PC-9 (cell line): ENCODE data around the gene CSNK1E. TPM values are rescaled to one million over a fixed set of nuclear protein-coding genes. Genes with fewer than 3 reads are reported as not detected.

Source experiments
- BruUV-seq: library from RNA; stranded (reverse); fragments of 400-500 nt; replicated peaks from 2 replicates; lab custom pipeline; 2021; lab: Mats Ljungman, UMichigan
- CTCF ChIA-PET: fragments of 300-600 bp; sonication (Branson Sonifier 250); formaldehyde crosslinking; loops from one replicate; lab custom pipeline; 2022; ENCODE audit warnings: antibody characterized with exemption; lab: Charles Lee
- POLR2A ChIA-PET: fragments of 300-600 bp; sonication (Branson Sonifier 250); formaldehyde crosslinking; loops from one replicate; lab custom pipeline; 2022; ENCODE audit warnings: antibody characterized with exemption; ENCODE audit not compliant: unreplicated experiment; lab: Charles Lee
- DNase-seq, 2 experiments: peaks; one replicate each; pipeline versions ENCODE4 v3.0.0 to v3.0.0-alpha.2; 2015 to 2022; ENCODE audit warnings: mixed read lengths in 1 of 2
- H2AFZ ChIP-seq: fragments of 200-600 bp; sonication (generic); 2 replicates; pipeline ENCODE4 v1.8.1; 2017; ENCODE audit warnings: antibody characterized with exemption
- H3F3A ChIP-seq: fragments of 200-600 bp; sonication (generic); 2 replicates; pipeline ENCODE4 v1.8.1; 2017; ENCODE audit warnings: antibody characterized with exemption, mild to moderate bottlenecking, low read depth; ENCODE audit not compliant: insufficient read depth
- H3K27ac ChIP-seq: fragments of 200-600 bp; sonication (generic); 2 replicates; pipeline ENCODE4 v1.6.1; 2016; ENCODE audit warnings: mixed run types
- H3K27me3 ChIP-seq: fragments of 200-600 bp; sonication (generic); 2 replicates; pipeline ENCODE4 v1.6.1; 2016; ENCODE audit warnings: low read depth, mixed run types; ENCODE audit not compliant: insufficient read depth
- H3K36me3 ChIP-seq: fragments of 200-600 bp; sonication (generic); 2 replicates; pipeline ENCODE4 v1.6.1; 2016; ENCODE audit warnings: low read depth, mixed run types
- H3K4me1 ChIP-seq: fragments of 200-600 bp; sonication (generic); replicated peaks from 2 replicates; pipeline ENCODE4 v1.6.1; 2016; ENCODE audit warnings: mixed run types; ENCODE audit not compliant: insufficient read depth
- H3K4me2 ChIP-seq: fragments of 200-600 bp; sonication (generic); 2 replicates; pipeline ENCODE4 v1.6.1; 2017; ENCODE audit warnings: mixed run types
- H3K4me3 ChIP-seq: fragments of 200-600 bp; sonication (generic); 2 replicates; pipeline ENCODE4 v1.6.1; 2016; ENCODE audit warnings: mixed run types
- H3K79me2 ChIP-seq: fragments of 200-600 bp; sonication (generic); 2 replicates; pipeline ENCODE4 v1.6.1; 2017; ENCODE audit warnings: low read depth, mixed run types
- H3K9me2 ChIP-seq: fragments of 200-600 bp; sonication (generic); 2 replicates; pipeline ENCODE4 v1.8.1; 2017; ENCODE audit warnings: mild to moderate bottlenecking; ENCODE audit not compliant: insufficient read depth
- H3K9me3 ChIP-seq: fragments of 200-600 bp; sonication (generic); 2 replicates; pipeline ENCODE4 v1.8.1; 2016; ENCODE audit warnings: low read depth; ENCODE audit not compliant: insufficient read depth
- H4K20me1 ChIP-seq: fragments of 200-600 bp; sonication (generic); 2 replicates; pipeline ENCODE4 v1.8.1; 2017; ENCODE audit not compliant: insufficient read depth
- EZH2 ChIP-seq: fragments of 200-600 bp; sonication (generic); IDR thresholded peaks from 2 replicates; pipeline ENCODE4 v1.8.0; 2017; ENCODE audit warnings: antibody characterized with exemption, low read depth
- intact Hi-C: fragments of 100-400 bp; cut with micrococcal nuclease; formaldehyde crosslinking; loops from one replicate; pipeline ENCODE4 v1.10.0; 2022; ENCODE audit not compliant: unreplicated experiment
- total RNA-seq: library from RNA; stranded (reverse); gene quantifications from 2 replicates; pipeline ENCODE4 v1.2.3, GENCODE V29; 2021
- TF ChIP-seq, protein P1 (sequence below): fragments of 200-600 bp; sonication (generic); conservative IDR thresholded peaks from 2 replicates; pipeline ENCODE4 v1.6.1; 2017; ENCODE audit warnings: mixed run types, antibody characterized with exemption, mild to moderate bottlenecking, moderate library complexity

CSNK1E gene
- total RNA-seq, 1 experiment from 2014 or later = 348 TPM

DNA sequence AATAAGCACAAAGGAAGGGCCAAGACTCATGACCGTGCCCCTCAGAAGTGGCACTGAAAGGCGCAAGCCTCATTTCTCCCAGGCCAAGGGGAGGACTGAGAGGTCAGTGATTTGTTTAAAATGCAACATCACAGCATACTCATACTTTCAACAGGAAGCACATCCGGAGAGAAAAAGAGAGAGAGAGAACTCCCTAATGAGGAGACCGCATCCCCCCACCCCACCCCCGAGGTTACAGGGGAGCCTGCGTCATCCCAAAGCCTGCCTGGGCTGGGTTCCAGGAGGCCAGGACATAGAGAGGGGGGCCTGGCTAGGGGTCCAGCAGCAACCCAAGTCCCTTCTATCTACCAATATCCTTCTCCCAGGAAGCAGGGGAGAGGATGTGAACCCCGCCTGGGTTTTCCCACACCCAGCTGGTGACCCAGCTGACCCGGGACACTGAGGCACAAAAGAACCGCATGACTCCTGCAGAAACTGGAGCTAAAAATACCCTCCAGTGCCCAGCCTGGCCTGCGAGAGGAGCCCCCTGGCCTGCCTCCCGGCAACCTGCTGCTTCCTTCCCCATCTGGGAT is 3.8 kb downstream of the CSNK1E start:
- Histone ChIP-seq H4K20me1 (peaks cover 69% of the 10 kb centered on the region), H3K79me2 (peaks cover 85% of the 10 kb centered on the region), H3K4me3 (no peak overlapping the region), H3K9me2 (no peaks in the 10 kb centered on the region), H3F3A (peaks cover 56% of the 10 kb centered on the region), H3K4me2 (peak overlapping the region; percentile 90), H3K27ac (peak overlapping the region; percentile 90; the same call in 1 of the 2 replicates), H3K9me3 (no peaks in the 10 kb centered on the region), H3K4me1 (peaks cover 40% of the 10 kb centered on the region), H3K36me3 (peaks cover 33% of the 10 kb centered on the region; the same call in 1 of the 2 replicates), H3K27me3 (no peaks in the 10 kb centered on the region), H2AFZ (no peak overlapping the region)
- BruUV-seq = no TSS peak
- TF ChIP-seq EZH2 = no peak
- TF ChIP-seq, protein P1, sequence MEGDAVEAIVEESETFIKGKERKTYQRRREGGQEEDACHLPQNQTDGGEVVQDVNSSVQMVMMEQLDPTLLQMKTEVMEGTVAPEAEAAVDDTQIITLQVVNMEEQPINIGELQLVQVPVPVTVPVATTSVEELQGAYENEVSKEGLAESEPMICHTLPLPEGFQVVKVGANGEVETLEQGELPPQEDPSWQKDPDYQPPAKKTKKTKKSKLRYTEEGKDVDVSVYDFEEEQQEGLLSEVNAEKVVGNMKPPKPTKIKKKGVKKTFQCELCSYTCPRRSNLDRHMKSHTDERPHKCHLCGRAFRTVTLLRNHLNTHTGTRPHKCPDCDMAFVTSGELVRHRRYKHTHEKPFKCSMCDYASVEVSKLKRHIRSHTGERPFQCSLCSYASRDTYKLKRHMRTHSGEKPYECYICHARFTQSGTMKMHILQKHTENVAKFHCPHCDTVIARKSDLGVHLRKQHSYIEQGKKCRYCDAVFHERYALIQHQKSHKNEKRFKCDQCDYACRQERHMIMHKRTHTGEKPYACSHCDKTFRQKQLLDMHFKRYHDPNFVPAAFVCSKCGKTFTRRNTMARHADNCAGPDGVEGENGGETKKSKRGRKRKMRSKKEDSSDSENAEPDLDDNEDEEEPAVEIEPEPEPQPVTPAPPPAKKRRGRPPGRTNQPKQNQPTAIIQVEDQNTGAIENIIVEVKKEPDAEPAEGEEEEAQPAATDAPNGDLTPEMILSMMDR = no peak
- intact Hi-C loops = loop anchor here (10.0 kb wide), 1 partner anchor 391 kb away; the partner anchor contains the start of genes GTPBP1 and JOSD1
- peak in 1 of 2 experiments; percentile 48 for DNase-seq
- POLR2A ChIA-PET = no interaction called here
- CTCF ChIA-PET = no interaction called here

DNA sequence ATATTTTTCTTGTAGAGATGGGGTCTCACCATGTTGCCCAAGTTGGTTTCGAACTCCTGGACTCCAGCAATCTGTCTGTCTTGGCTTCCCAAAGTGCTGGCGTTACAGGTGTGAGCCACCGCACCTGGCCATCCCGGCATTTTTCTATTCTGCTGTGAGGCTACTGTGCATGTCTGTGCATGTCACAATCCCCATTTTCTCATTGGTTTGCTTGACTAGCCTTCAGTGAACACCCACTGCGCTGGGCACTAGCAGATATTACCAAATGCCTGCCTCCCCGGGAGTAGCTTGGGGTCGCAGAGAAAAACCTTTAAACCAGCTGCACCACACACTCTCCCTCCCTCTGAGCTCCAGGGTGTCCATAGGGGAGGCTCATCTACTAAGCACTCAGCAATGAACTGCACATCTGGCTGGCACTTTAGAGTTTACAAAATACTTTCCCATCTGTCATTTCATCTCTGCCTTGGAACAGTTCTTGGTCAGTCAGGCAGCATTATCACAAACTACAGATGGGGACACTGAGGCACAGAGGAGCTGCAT is 4.9 kb downstream of the CSNK1E start:
- POLR2A ChIA-PET = no interaction called here
- TF ChIP-seq, protein P1 = no peak
- no peak for TF ChIP-seq EZH2
- no TSS peak for BruUV-seq
- CTCF ChIA-PET = no interaction called here
- DNase-seq = no peak
- H3K79me2 ChIP-seq = peaks cover 97% of the 10 kb centered on the region
- intact Hi-C loops = loop anchor here (10.0 kb wide), 1 partner anchor 392 kb away; the partner anchor contains the start of genes GTPBP1 and JOSD1
- no peak overlapping the region for H2AFZ ChIP-seq
- no peak overlapping the region for H3K4me3 ChIP-seq
- peaks cover 44% of the 10 kb centered on the region; the same call in 1 of the 2 replicates for H3K36me3 ChIP-seq
- no peaks in the 10 kb centered on the region for H3K9me2 ChIP-seq
- H3K27ac ChIP-seq = peak overlapping the region; percentile 22; the same call in 1 of the 2 replicates
- peaks cover 76% of the 10 kb centered on the region for H4K20me1 ChIP-seq
- H3K27me3 ChIP-seq = no peaks in the 10 kb centered on the region
- H3K4me2 ChIP-seq = no peak overlapping the region
- H3F3A ChIP-seq = peaks cover 54% of the 10 kb centered on the region
- H3K9me3 ChIP-seq = no peaks in the 10 kb centered on the region
- H3K4me1 ChIP-seq = peaks cover 40% of the 10 kb centered on the region

DNA sequence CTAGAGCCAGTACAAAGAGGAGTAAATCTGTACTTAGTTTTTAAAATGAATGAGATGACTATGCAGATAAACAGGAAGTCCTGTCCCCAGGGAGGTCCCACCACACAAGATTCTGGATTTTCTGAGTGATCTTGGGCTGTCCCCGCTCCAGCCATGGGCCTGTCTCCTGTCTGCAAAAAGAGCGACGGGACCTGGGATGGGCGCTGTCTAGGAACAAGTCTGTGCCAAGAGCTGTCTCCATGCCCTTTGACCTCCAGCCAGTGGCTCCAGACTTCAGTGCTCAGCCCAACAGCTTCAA is 6.0 kb downstream of the CSNK1E start:
- Histone ChIP-seq H3K27ac (no peak overlapping the region), H3K4me2 (no peak overlapping the region), H3F3A (peaks cover 57% of the 10 kb centered on the region), H3K9me3 (no peaks in the 10 kb centered on the region), H3K27me3 (no peaks in the 10 kb centered on the region), H3K4me3 (no peak overlapping the region), H3K36me3 (peaks cover 46% of the 10 kb centered on the region; the same call in 1 of the 2 replicates), H2AFZ (no peak overlapping the region), H3K4me1 (peaks cover 50% of the 10 kb centered on the region), H3K9me2 (no peaks in the 10 kb centered on the region), H3K79me2 (peaks cover 100% of the 10 kb centered on the region), H4K20me1 (peaks cover 78% of the 10 kb centered on the region)
- DNase-seq = no peak
- no TSS peak for BruUV-seq
- intact Hi-C loops = loop anchor here (10.0 kb wide), 1 partner anchor 394 kb away; the partner anchor contains the start of genes GTPBP1 and JOSD1
- no peak for TF ChIP-seq EZH2
- TF ChIP-seq, protein P1 = no peak
- POLR2A ChIA-PET = interaction anchor here (0.7 kb wide), 1 partner anchor 108 kb away, joined by 4 read pairs; no protein-coding TSS in a partner anchor
- CTCF ChIA-PET = no interaction called here
